Ramos (cell line): ENCODE results near the gene HTRA1.

Source experiments
- in situ Hi-C: fragments of 300-500 bp; cut with MboI; formaldehyde crosslinking; loops from one replicate; pipeline ENCODE4 v1.14.3; 2022; ENCODE audit warnings: low sequenced_read_pairs; ENCODE audit not compliant: unreplicated experiment

The HTRA1 gene

DNA sequence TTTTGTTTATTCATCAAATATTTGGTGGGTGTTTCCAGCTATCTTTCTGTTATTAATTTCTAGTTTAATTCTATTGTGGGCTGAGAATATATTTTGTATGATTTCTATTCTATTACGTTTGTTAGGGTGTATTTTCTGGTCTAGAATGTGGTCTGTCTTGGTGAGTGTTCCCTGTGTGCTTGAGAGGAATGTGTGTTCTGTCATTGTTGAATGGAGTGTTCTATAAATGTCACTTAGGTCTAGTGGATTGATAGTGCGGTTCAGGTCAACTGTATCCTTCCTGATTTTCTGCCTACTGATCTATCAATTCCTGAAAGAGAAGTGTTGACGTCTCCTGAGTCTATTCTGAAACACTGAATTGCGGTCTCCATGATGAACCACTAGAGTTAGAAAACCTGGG is 8.5 kb downstream of the HTRA1 start:
- in situ Hi-C loops, result no loop called here

GRCh38 chr10:122471531-122472177 is 10.3 kb downstream of the HTRA1 start:
- in situ Hi-C loops, result no loop called here

DNA sequence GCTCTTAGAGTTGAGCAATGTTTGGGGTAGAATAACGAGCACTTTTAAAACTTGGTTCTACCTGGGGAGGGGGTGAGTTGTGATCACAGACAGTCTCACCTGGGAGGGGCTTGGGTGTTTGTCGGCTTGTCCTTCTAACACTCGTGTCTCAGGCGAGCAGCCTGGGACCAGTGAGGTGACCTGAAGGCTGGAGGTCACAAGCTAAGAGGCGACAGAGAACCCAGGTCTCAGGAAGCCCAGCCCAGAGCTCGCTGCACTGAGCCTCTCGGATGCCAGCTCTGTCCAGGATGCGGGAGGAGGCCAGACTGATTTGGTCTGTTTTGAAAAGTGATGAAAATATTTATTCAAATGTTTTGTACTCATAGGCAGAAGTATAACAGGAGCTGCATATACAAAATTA is 11.8 kb downstream of the HTRA1 start:
- in situ Hi-C loops, result no loop called here

- in situ Hi-C loops, result no loop called here
Measured at GRCh38 chr10:122474131-122474818, 12.9 kb downstream of the HTRA1 start.

DNA sequence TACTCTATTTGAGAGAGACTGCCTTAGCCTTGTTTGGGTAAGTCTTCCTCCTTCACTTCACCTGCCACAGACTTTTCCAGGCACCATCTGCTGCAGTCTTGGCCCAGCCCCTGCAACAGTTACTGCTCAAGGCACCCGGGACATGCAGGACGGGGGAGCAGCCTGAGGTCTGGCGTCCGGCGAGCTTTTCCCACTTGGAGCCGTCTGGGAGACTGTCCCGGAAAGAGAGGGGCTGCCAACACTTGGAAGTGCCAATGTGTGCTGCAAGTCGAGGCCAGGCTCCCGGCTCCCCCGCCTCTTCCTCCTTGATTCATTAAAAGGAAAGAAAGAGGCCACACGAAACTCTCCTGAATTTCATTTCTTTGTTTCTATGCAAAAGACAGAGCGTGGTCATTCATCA is 13.7 kb downstream of the HTRA1 start:
- in situ Hi-C loops, result no loop called here

- in situ Hi-C loops, result no loop called here
Measured at GRCh38 chr10:122475591-122476332, 14.4 kb downstream of the HTRA1 start.

GRCh38 chr10:122476333-122476695 is 15.0 kb downstream of the HTRA1 start:
- in situ Hi-C loops, result no loop called here

- in situ Hi-C loops, result no loop called here
Measured at GRCh38 chr10:122477436-122477835, 16.1 kb downstream of the HTRA1 start.

GRCh38 chr10:122478971-122479370 is 17.6 kb downstream of the HTRA1 start:
- in situ Hi-C loops, result no loop called here

GRCh38 chr10:122480146-122480833 is 18.9 kb downstream of the HTRA1 start:
- in situ Hi-C loops, result no loop called here

- in situ Hi-C loops, result no loop called here
Measured at GRCh38 chr10:122481296-122482056, 20.1 kb downstream of the HTRA1 start.

GRCh38 chr10:122484276-122485060 is 23.1 kb downstream of the HTRA1 start:
- in situ Hi-C loops, result no loop called here

GRCh38 chr10:122485670-122486069 is 24.3 kb downstream of the HTRA1 start:
- in situ Hi-C loops, result no loop called here

GRCh38 chr10:122486406-122487080 is 25.2 kb downstream of the HTRA1 start:
- in situ Hi-C loops, result no loop called here

DNA sequence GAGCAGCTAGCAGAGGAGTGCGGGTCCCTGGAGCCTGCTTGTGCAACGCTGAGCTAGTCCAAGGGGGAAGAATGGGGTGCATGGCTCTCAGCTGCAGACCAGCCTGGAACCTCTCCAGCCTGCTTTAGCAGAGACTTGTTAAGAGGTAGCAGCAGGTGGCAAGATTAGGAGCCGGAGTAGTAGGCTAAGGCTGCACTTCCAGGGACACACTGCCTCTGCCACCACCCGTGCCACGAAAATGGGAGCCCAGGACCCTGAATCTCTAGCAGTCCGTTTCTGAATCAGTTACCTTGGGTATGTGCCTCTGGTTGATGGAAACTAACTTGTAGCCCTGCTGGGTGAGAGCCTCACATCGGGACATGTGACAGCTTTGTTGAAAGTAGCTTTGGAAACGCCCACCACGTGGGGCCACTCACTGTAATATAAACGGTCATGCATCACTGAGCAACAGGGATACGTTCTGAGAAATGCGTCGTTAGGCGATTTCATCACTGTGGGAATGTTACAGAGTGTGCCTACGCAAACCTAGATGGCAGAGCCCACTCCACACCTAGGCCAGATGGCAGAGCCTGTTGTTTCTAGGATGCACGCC is 25.9 kb downstream of the HTRA1 start:
- in situ Hi-C loops, result no loop called here

DNA sequence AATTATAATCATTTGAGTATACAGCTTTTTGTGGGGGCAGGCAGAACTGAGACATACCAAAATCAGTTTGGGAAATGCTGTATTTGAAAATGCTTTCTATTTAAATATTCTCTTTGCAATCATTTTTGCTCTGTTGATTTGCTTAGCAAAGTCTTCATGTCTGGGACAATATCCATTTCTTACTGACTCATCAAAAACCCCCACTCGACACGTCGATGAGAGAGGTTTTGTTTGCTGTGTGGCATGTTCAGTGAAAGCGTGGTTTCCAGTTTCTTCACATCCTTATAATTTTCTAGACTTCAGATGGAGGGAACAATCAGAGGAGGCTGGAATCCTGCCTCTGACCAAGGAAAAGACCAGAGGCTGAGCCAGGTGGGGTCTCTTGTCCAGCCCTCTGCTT is 28.9 kb downstream of the HTRA1 start:
- in situ Hi-C loops, result no loop called here

- in situ Hi-C loops, result no loop called here
Measured at GRCh38 chr10:122490786-122491680, 29.7 kb downstream of the HTRA1 start.

DNA sequence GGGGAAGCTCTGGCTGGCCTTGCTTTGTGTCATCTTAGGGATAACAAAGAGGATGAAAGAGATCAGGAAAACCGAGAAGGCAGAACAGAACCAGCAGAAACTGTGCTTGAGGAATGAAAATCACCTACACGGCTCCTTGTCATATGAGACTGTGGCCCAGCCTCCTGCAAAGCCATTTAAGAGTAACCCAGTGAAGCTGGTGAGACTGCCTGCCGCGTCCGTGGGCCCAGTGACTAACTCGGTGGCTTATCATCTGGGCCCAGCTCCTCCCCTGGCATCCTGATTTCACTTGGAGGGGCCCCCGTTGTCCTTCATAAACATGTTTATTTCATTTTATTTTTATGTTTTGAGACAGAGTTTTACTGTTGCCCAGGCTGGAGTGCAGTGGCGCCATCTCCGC is 30.7 kb downstream of the HTRA1 start:
- in situ Hi-C loops, result no loop called here
